HepG2 (cell line): ENCODE results near the gene SLC7A10. TPM values are rescaled to one million over a fixed set of nuclear protein-coding genes. Genes with fewer than 3 reads are reported as not detected.

Source experiments
- AFF4 ChIP-seq: sonication (generic); formaldehyde crosslinking; IDR thresholded peaks from 2 replicates; pipeline ENCODE4 v1.4.0; 2020; ENCODE audit warnings: missing genetic modification reagents
- AHR ChIP-seq: IDR thresholded peaks from 2 replicates; pipeline ENCODE4 v1.6.1; 2018; ENCODE audit warnings: missing genetic modification reagents, missing compliant biosample characterization
- CREB1 ChIP-seq, 2 experiments: fragments of 450-650 bp in 1 of 2; IDR thresholded peaks; 2 replicates each; pipeline ENCODE4 v1.6.1; 2016 to 2017; ENCODE audit warnings: control low read depth in 1 of 2, mild to moderate bottlenecking in 1 of 2, missing compliant biosample characterization in 1 of 2, missing genetic modification characterization in 1 of 2
- JUNB ChIP-seq: sonication (generic); formaldehyde crosslinking; IDR thresholded peaks from 2 replicates; pipeline ENCODE4 v1.8.0; 2022; ENCODE audit warnings: missing genetic modification reagents, mild to moderate bottlenecking, borderline replicate concordance
- PATZ1 ChIP-seq: sonication (generic); formaldehyde crosslinking; IDR thresholded peaks from 2 replicates; pipeline ENCODE4 v1.4.0; 2020; ENCODE audit warnings: missing genetic modification reagents
- TEAD3 ChIP-seq: optimal IDR thresholded peaks from 2 replicates; pipeline ENCODE3; 2016; ENCODE audit warnings: borderline replicate concordance
- ZBTB38 ChIP-seq: sonication (generic); formaldehyde crosslinking; IDR thresholded peaks from 2 replicates; pipeline ENCODE4 v1.5.1; 2020; ENCODE audit warnings: mild to moderate bottlenecking, missing genetic modification reagents
- ZBTB40 ChIP-seq, 2 experiments: fragments of 450-650 bp in 1 of 2; sonication (generic) in 1 of 2; formaldehyde crosslinking in 1 of 2; IDR thresholded peaks; 2 replicates each; pipeline versions ENCODE4 v1.6.1 to v1.8.0; 2016 to 2022; ENCODE audit warnings: antibody characterized with exemption in 1 of 2, mild to moderate bottlenecking in 1 of 2, missing genetic modification reagents in 1 of 2
- ZNF775 ChIP-seq: sonication (generic); formaldehyde crosslinking; IDR thresholded peaks from 2 replicates; pipeline ENCODE4 v1.4.0; 2020; ENCODE audit warnings: missing genetic modification reagents, mild to moderate bottlenecking, moderate library complexity, borderline replicate concordance
- polyA plus RNA-seq, 8 experiments: library from polyadenylated mRNA; depleted of rRNA in 3 of 8; stranded (reverse) in 7 of 8; unstranded in 1 of 8; fragments of >200 nt; fragmentation: Illumina TruSeq in 4 of 8; extraction: Trizol in 4 of 8; gene quantifications; 2 replicates each; pipeline versions ENCODE4 v1.2.1 to v1.2.3, GENCODE V29; 2011 to 2016; ENCODE audit warnings: low read depth in 4 of 8, missing spikeins in 1 of 8, mixed read lengths in 1 of 8; ENCODE audit not compliant: insufficient read depth in 1 of 8
- total RNA-seq, 5 experiments: library from RNA; depleted of rRNA; stranded (reverse); fragments of >200 nt; fragmentation: Illumina TruSeq; extraction: Trizol; gene quantifications; 2 replicates each; pipeline ENCODE4 v1.2.3, GENCODE V29; 2016; ENCODE audit warnings: low read depth in 1 of 5

The SLC7A10 gene
- total and polyA plus RNA-seq, 2 of the 13 experiments (the other 11 are each of a cell fraction or from before 2014, with no cell fraction given), result 1.1 to 2.2 TPM

GRCh38 chr19:33241091-33241529, 15.5 kb upstream of the SLC7A10 start (continued):
- TF ChIP-seq PATZ1 (CRISPR knock-in tag) (no peak), AHR (CRISPR knock-in tag) (no peak), TEAD3 (CRISPR knock-in tag) (no peak), CREB1 (IDR thresholded peaks at IDR 0.05) (no peak), CREB1 (CRISPR knock-in tag; IDR thresholded peaks at IDR 0.05) (no peak), ZNF775 (CRISPR knock-in tag) (no peak), ZBTB38 (CRISPR knock-in tag) (no peak), AFF4 (no peak), JUNB (CRISPR knock-in tag) (no peak), ZBTB40 (IDR thresholded peaks at IDR 0.05) (no peak), ZBTB40 (CRISPR knock-in tag; IDR thresholded peaks at IDR 0.05) (no peak)
